ENCODE measurements around the gene CTAGE9.

The CTAGE9 gene

DNA sequence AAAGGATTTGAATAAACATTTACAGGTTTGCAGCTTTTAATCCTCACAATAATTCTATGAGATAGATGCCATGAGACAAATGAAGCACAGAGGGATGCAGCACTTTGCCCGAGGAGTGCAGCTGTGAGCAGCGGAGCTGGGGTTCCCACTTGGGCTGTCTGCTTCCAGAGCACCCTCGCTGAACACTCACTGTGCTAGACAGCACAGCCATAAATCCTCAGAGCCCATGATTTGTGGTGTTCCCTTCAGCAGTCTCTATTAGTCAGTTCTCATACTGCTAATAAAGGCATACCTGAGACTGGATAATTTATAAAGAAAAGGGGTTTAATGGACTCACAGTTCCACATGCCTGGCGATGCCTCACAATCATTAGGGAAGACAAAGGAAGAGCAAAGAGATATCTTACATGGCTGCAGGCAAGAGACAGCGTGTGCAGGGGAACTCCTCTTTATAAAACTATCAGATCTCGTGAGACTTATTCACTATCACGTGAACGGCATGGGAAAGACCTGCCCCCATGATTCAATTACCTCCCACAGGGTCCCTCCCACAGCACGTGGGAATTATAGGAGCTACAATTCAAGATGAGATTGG, 25.3 kb upstream of the CTAGE9 start:
- no peak overlapping the region for H3K27ac ChIP-seq
- no peak for TF ChIP-seq ZFX (IDR thresholded peaks at IDR 0.05)
- TF ChIP-seq CTCF (conservative IDR thresholded peaks at IDR 0.05): no peak

DNA sequence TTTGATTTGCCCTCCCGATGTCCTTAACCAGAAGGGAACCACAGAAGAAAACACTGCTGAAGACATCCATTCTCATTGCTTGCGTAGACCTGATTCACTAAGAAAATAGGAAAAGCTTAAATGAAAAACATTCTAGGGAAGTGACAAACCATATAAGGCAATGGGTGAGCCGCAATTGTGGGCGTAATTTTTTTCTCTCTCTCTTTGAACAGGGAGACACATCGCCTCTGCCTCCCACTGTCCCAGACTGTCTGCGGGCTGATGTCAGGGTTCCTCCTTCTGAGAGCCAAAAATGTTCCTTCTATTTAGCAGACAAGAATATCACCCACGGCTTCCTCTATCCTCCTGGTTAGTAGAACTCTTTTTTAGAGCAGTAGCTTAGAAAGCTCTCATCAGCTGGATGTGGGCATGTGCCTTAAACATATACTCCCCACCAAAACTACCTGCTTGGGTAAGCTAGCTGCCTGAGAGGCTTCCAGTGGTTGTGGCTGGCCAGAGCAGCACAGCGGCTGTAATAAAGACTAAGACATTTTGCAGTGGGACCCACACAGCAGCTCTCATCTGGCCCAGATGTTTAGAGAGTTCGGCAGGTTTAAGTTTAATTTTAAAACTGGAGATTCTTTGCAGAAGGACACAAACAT, 22.7 kb upstream of the CTAGE9 start:
- TF ChIP-seq CTCF (conservative IDR thresholded peaks at IDR 0.05): no peak
- no peak for TF ChIP-seq ZFX (IDR thresholded peaks at IDR 0.05)
- no peak overlapping the region for H3K27ac ChIP-seq

GRCh38 chr6:131731224-131731623, 20.4 kb upstream of the CTAGE9 start:
- TF ChIP-seq CTCF (conservative IDR thresholded peaks at IDR 0.05) (no peak), ZFX (IDR thresholded peaks at IDR 0.05) (no peak)
- H3K27ac ChIP-seq: no peak overlapping the region

GRCh38 chr6:131730264-131730663, 19.4 kb upstream of the CTAGE9 start:
- no peak overlapping the region for H3K27ac ChIP-seq
- TF ChIP-seq ZFX (IDR thresholded peaks at IDR 0.05) (no peak), CTCF (conservative IDR thresholded peaks at IDR 0.05) (no peak)

GRCh38 chr6:131729550-131729949, 18.7 kb upstream of the CTAGE9 start:
- H3K27ac ChIP-seq: no peak overlapping the region
- TF ChIP-seq CTCF (conservative IDR thresholded peaks at IDR 0.05) (no peak), ZFX (IDR thresholded peaks at IDR 0.05) (no peak)

GRCh38 chr6:131728296-131728939, 17.6 kb upstream of the CTAGE9 start:
- TF ChIP-seq ZFX (IDR thresholded peaks at IDR 0.05) (no peak), CTCF (conservative IDR thresholded peaks at IDR 0.05) (no peak)

DNA sequence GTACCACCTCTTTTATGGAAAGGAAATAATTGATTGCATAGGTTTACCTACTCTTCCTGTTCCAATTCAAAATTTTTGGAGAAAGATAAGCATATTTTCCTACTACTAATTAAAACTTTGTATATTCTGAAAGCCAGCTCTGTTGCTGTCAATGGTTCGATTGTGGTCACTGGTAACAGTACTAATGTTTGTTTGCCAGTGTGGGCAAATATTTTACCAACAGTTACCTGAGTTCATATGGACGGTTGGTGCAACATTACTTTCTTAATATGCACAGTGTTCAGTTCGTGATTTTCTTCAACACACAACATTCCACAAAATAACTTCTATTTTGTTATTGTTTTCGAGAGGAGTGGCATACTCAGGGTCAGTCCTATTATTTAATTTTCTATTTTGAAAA, 17.1 kb upstream of the CTAGE9 start:
- no peak overlapping the region for H3K27ac ChIP-seq
- TF ChIP-seq CTCF (conservative IDR thresholded peaks at IDR 0.05) (no peak), ZFX (IDR thresholded peaks at IDR 0.05) (no peak)

More at GRCh38 chr6:131728296-131728939, 17.6 kb upstream of the CTAGE9 start:
- no peak overlapping the region for H3K27ac ChIP-seq

Data from C4-2B (cell line).